ENCODE measurements around the gene FYN.

FYN gene

DNA sequence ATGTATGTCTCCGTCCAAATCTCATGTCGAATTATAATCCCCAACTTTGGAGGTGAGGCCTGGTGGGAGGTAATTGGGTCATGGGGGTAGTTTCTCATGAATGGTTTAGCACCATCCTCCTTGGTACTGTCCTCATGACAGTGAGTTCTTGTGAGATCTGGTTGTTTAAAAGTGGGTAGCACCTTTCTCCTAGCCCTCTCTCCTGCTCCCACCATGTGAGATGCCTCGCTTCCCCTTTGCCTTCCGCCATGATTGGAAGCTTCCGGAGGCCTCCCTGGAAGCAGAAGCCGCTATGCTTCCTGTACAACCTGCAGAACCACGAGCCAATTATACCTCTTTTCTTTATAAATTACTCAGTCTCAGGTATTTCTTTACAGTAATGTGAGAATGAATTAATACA, 123.1 kb downstream of the FYN start:
- no peak for DNase-seq (ENCODE audit: low read depth in 2 of 2)

DNA sequence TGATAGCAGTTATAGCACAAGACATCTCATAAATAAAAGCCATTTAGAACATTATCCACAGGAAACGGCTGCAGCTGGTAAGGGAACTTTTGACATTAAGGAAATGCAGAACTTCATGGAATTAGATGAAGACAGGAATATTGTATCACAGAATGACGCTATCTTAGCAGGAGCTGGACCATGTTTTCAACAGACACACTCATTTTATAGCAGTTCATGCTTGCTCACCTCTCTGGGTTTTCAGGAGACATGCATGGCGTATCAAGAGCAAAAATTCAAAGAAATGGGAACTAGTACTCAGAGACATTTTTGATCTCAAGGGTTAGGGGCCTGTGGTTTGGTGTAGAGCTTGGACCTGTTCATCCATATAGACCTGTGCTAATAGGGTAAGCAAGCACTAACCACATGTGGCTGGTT, 125.0 kb downstream of the FYN start:
- no peak for DNase-seq (ENCODE audit: low read depth in 2 of 2)

DNA sequence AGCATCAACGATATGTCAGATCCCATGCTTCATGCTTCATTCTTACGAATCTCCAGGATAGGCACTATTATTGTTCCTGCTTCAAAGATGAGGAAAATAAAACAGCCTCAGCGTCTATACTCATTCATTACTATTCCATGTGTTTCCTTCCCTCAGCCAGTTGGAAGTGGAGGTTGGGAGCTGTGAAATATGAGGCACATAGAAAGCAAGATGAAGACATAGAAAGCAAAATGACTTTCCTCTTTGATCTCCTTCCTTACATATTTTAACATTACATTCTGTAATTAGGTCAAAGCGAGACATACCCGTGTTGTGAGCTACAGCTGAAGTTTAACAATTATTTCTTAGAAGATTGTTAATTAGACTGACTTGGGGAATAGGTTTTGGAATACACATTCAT, 125.4 kb downstream of the FYN start:
- DNase-seq (ENCODE audit: low read depth in 2 of 2), result no peak

DNA sequence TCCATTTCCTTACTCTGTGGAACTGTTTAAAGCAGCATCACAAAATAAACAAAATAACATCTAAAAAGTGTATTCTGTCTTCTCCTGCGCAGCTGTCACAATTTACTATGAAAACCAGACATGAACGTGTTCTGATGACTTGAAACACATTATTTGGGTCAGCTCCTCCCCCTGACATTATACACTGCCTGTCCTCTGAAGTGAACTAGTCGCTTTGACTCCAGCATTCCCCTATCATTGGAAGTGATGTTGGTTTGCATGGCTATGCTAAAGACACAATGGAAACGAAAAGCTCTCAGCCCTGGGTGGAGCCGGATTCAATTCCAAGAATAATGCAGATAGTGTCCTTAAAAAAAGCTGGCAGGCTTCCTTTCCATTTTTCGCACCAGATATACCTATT, 125.9 kb downstream of the FYN start:
- DNase-seq (ENCODE audit: low read depth in 2 of 2), result no peak

DNA sequence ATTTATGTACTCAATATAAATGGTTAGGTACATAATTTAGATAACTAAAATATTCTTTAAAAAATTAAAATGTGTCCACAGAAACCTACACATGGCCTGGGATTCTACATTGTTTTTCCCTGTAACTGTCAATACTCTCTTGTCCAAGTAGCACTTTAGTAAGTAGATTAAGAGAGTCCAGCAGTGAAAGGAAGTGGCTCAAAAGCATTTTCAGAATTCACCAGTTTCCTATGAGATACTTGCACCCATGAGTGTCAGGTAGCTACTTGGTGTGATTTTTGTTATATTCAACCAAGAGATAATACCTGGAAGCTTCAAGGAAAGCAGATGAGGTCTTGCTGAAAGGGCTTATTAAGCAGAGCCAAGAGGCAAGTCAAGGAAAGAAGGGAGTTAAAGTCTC, 126.3 kb downstream of the FYN start:
- no peak for DNase-seq (ENCODE audit: low read depth in 2 of 2)

DNA sequence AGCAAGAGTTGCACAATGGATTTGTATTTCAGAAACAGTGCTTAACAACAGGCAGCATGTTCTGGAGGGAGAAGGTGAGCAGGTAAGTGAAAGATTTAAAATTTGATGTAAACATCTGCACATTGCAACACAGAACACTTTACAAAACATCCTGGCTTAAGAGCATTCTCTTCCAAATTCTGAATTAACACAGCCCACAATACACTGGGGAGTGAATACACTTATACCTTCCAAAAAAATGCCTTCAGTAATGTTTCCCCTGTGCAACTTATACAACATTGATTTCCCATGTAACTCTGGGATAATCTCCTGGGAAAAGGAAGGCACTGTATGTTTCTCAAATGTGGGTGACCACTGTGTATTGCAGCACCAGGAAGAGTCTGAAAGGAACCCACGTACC, 127.6 kb downstream of the FYN start:
- DNase-seq (ENCODE audit: low read depth in 2 of 2), result no peak

DNA sequence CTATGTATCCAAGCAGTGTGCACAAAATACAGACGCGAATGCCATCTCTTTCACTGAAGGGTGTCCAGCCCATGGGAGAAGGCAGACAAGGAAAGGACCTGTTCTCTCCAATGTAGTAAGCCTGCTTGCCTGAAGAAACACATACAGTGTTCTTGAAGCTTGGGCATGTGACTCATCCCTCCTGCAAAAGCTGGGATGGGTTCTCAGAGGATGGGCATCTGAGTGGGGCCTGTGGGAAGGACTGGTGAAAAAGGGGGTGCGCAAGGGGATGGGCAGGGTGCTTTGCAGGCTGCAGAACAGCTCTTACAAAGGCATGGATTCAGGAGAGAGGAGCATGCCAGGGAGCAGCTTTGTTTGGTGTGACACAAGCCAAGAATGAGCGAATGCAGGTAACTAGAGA, 128.1 kb downstream of the FYN start:
- no peak for DNase-seq (ENCODE audit: low read depth in 2 of 2)

DNA sequence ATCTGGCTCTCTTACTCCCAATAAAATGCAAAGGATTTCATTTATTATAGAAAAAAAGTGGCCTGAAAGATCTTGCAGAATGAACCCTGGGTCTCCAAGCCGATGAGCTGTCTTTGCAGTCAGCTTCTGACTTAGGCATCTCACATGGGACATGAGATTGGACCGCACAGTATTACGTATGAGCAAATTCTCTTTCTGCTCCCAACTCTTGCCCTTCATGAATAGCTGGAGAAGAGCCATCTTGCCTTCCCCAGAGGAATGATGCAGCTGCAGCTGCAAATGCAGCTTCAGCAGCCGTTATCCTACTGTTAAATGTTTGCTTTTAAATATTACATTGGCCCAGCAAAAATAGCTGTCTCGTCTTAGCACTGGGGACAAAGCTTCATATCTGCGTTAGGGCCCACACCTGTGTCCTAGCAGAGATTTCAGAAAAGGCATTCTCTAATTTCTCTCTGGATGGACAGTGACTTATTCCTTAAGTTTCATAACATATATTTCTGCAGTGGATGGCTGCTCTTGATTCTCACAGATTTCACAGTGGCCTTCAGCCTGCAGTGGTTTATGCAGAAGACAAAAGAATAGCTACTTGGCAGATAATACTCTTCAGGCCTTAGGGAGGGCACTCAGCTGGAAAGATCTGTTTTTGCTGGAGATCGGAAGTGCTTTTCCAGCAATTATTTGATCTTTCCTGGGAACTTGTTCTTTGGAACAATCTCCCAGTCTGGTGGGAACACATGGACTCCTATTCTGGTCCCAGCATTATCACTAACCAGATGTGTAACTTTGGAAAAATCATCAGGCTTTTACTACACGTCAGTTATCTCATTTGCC, 129.2 kb downstream of the FYN start:
- DNase-seq (ENCODE audit: low read depth in 2 of 2), result no peak

DNA sequence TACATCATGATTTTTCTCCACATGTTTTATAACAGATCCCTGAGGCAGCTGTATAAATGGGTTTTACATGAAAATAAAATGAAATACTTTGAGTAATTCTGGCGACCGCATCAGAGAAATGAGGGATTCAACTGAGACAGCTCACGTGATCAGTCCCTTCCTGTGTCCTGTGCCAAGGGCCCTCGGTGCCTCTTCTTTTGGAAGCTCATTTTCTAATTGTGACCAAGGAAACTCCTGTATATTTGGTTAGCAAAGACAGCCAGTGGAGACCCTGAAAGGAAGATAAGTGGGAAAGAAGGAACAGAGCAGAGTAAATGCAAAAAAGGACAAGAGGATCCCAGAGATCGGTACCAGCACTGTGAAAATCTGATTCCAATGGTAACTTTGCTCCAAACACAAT, 129.9 kb downstream of the FYN start:
- DNase-seq (ENCODE audit: low read depth in 2 of 2), result no peak

DNA sequence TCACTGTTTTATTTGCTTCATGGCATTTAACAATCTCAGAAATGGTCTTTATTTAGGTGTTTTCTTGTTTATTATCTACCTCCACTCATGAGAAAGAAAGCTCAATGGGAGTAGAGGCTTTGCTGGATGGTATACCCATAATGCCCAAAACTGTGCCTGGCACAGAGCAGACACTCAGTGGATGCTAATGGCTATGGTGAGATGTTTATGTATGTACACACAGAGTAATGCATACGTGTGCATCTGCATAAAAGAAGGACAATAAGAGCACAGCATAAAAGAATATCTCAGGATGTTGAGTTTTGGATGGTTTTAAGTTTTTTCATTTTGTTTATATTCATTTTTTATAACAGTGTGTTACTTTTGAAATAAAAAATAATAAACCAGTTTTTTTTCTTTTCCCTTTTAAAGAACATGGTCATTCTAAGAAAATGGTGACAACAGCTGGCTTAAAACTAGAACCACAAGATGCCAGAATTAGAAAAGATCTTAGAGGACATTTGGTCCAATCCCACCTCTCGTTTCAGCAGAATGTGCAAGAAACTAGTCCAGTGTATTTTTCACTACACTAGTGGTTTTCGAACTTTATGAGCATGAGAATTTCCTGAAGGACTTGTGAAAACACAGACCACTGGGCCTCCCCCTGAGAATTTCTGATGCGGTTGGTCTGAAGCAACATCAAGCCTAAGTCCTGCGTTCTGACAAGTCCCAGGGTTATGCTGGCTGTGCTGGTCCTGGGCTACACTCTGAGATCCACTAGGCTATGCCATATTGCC, 131.9 kb downstream of the FYN start:
- DNase-seq (ENCODE audit: low read depth in 2 of 2), result no peak

DNA sequence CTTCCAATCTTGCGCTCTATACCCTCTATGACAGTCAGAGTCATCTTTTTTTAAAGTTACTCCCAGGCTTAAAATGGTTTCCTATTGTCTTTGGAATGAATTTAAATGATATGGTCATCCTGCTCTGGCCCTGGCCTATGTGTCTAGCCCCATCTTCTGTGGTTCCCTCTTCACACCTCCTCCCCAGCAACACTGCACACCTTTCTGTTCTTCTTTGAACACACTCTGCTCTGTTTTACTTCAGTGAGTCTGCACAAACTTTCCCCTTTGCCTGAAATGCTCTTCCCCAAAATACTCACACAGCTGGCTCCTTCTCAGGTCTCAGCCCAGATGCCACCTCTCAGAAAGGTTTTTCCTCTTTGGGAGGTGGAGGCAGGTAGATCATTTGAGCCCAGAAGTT, 132.7 kb downstream of the FYN start:
- no peak for DNase-seq (ENCODE audit: low read depth in 2 of 2)

DNA sequence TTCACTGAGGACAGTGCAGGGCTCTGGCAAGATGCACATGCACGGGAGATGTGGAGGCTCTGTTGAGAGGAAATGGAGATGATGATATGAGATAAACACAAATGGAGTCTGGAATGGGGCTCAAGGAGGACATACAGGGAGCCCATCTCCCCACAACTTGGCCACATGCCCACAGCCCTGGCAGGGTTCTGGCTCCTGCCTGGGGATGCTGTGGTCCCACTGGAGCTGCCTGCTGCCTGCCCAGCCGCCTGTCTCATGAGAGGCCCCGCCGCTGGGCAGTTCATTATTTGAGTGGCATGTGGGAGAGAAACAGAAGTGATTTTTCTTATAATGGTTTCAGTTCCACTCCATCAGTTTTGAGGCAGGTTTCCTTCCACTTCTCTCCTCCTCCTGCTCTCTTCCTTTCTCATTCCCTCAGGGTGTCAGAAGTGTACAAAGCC, 134.0 kb downstream of the FYN start:
- no peak for DNase-seq (ENCODE audit: low read depth in 2 of 2)

DNA sequence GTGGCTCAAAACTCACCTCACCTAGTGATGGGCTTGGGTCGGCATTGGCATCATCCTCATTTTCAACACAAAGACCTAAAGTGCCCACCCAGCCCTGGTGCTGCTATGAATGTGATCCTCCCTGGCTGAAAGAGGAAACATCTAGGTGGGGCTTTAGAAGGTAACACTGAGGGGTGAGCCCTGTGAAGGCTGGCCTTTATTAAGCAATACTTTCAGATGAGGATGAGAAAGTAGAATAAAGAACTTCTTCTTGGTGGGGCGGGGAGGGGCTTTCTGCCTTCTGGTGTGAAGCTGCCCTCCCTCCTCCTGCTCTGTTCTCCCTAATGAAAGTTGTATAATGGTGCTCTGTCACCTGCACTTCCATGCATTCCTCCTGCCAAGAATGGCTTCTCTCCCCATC, 134.6 kb downstream of the FYN start:
- no peak for DNase-seq (ENCODE audit: low read depth in 2 of 2)

DNA sequence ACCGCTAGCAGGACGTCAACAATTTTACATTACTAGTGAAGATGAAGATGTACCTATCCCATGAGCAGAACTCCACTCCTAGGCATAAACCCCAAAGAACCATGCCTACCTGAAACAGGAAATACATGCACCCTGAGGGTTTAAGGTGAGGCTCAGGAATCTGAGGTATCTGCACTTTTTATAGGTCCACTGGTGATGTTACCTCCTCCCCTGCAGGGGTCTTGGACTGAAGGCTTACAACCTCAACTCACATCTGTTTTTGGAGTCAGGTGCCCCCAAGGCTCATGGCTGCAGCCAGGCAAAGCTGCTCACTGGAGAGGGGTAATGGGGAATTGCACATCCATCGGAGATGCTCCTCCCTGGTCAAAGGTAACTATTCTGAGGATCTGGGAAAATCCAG, 135.1 kb downstream of the FYN start:
- DNase-seq (ENCODE audit: low read depth in 2 of 2), result no peak

DNA sequence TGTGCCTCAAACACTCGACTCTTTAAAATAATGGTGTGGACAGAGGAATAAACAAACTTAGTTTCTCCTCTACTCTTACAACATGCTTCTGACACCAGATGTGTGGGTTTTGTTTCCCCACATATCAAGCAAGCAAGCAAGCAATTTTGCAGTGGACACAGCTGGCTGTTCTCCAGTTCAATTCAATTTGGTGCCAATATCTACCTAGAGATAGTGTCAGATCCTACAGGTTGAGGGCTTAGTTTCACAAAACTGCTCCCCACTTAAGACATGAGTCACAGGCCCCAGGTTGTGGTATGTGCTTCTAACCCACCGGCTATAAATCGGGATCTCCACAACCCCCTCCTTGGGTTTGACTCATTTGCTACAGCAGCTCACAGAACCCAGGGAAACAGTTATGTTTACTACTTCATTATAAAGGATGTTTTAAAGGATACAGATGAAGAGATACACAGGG, 136.2 kb downstream of the FYN start:
- no peak for DNase-seq (ENCODE audit: low read depth in 2 of 2)

DNA sequence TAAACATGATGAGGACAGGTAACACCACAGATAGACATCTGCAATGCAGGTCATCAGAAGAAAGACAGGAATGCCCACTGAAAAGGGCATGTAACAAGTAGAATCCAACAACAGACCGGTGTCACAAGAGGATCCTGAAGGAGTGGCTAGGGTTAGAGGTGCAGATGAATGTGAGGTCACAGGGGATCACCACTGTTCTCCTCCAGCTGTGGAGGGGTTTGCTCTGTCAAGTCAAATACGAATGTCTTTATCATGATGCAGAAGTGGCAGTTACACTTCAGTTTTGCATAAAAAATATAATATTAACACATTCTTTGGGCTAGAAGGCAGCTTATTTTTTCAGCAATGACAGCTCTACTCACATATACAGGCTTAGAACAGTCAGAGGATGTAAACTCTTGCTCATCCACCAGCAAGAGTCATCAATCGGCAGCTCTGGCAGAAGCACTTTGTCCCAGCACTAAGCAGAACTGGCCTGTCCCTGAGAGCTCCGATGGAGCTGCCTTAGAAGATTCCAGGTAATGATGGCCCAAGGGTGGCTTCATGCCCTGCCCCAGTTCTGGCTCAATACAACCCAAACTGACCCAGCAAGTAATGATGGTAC, 137.1 kb downstream of the FYN start:
- DNase-seq (ENCODE audit: low read depth in 2 of 2), result no peak

DNA sequence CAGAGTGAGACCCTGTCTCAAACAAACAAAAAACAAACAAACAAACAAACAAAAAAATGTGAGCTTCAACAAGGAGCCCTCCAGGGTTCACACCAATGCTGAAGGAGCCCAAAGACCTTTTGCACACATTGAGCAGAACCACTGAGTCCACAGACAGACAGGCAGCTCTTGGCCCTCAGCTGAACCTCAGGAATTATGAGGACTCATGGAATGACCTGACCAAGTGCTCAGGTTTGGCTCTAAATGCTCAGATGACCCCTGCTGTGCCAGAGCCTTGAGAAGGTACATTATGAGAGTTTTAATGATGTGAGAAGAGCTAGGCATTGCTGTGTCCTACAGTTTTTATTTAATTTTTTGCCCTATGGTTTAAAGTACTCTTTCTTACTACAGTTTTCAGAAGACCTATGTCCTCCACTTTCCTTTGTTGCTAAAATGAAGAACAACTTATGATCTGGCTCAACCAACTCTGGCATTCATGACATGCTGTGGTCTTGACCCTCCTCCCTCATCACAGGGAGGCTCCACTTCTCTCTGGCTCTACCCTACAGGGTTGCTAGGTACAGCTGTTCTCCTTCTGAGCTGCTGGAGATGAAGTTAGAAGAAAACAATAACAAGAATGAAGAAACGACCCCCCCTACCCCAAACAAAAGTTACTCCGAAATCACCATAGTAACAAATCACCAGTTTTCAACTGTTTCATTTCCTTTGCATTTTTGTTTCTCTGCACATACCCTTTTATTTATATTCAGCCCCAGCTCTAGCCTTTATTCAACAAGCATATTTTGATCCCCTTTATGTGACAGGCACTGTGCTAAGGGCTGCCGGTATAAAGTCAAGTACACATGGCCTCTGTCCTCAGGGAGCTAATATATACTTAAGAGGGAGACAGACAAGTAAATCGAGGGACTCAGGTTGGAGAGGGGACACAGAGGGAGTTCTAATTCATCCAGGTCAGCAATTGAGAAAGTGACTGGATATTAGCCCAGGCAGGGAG, 138.9 kb downstream of the FYN start:
- DNase-seq (ENCODE audit: low read depth in 2 of 2), result no peak

DNA sequence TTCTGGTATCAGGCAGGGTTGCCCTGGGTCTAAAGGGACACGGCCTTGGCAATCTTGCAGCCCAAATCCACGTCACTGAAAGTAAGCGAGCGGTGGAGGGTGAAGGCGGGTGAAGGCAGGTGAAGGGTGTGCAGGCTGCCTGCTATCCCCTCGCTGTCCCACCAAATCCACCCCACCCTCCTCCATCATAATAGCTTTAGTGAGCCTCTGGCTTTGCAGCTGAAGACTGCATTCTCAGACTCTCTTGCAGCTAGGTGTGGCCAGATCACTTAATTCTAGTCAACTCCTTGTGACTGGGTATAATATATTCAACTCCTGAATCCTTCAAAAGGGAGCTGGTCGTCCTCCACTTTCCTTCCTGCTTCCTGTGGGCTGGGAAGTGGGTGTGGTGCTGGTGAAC, 140.9 kb downstream of the FYN start:
- no peak for DNase-seq (ENCODE audit: low read depth in 2 of 2)

DNA sequence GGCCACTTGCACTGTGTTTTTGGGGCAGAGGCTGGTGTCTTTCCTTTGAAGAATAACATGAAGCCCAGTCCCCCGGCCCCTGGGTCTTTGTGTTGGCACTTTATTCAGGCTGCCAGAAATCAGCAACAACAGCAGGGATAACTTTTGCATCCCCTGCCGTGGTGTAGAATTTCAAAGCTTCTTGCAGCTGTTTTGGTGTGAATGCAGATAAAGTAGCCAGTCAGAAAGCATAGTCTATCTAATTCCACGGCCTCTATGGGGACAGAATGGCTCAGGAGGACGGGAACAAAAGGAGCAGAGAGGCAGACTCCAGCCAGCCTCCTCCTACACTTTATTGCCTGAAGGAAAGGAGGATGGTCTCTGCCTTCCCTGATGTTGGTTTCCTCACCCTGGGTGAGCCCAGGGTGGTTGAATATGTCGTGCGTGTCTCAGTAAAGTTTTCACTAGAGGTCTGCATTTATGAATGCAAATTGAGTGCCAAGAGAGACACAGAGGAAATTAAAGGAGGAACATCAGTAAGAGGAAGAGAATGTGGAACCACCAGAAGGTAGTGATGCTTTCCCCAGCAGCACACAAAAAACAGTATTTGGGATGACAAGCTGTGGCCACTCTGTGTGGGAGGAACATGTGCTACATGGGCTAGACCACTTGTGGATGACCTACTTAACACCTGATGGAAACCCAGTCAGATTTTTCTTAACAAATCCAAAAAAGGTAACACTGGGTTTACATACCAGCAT, 141.6 kb downstream of the FYN start:
- DNase-seq (ENCODE audit: low read depth in 2 of 2), result no peak

DNA sequence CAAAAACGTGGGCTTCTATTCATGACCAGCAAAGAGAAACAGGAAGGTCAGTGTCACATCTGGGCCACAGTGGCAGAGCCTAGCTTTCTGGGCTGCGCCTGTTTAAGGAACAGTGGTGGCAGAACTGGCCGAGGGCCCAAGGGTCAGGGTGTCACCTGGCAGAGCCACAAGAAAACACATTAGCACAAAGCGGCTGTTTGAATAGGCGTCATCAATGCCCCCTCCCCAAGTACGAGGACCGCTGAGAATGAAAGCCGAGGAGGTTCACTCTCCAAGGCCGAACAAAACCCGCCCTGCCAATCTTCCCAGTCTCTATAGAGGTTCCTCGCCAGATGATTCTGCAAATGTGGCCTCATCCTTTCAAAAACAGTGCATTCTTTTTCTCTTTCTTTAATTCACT, 142.4 kb downstream of the FYN start:
- no peak for DNase-seq (ENCODE audit: low read depth in 2 of 2)

DNA sequence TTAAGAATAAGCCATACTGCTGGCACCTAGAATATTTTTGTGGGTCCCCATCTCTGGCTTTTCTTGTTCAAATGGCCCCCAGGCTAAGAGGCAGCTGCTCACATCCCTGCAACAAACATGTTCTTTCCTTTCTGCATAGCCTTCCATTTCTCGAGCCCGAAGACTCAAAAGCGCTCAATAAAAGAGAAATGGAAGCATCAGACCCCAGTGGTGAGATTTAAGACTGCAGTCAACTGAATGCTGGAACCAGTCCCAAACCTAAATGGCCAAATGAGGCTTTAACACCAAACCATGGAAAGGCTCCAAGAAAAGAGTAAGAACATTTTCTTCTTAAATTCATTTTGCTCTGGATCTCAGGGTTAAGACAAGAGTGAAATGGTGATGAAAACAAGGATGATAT, 145.4 kb downstream of the FYN start:
- DNase-seq (ENCODE audit: low read depth in 2 of 2), result no peak
